WTC11 (cell line): ENCODE results near the gene ACCSL. TPM values are rescaled to one million over a fixed set of nuclear protein-coding genes. Genes with fewer than 3 reads are reported as not detected.

Source experiments
- ATAC-seq: fragments of 200-7000 bp; cut with Tn5 transposase; 2 replicates; pipeline ENCODE4 v1.10.0; 2021; ENCODE audit warnings: mild to moderate bottlenecking, moderate library complexity
- CTCF ChIA-PET: fragments of 300-600 bp; sonication (Branson Sonifier 250); formaldehyde crosslinking; loops from one replicate; lab custom pipeline; 2021; ENCODE audit warnings: antibody characterized with exemption; lab: Charles Lee
- POLR2A ChIA-PET: fragments of 350-600 bp; sonication (Branson Sonifier 250); formaldehyde crosslinking; loops from one replicate; lab custom pipeline; 2021; ENCODE audit warnings: antibody characterized with exemption; lab: Charles Lee
- DNase-seq: peaks from one replicate; pipeline ENCODE4 v3.0.0; 2021; ENCODE audit warnings: low spot score
- H3K27ac Mint-ChIP-seq: 2 replicates; pipeline ENCODE4 v1.8.0; 2021; ENCODE audit warnings: mixed read lengths
- H3K27me3 Mint-ChIP-seq: 2 replicates; pipeline ENCODE4 v1.8.0; 2021; ENCODE audit warnings: low read depth, mild to moderate bottlenecking, moderate library complexity, mixed read lengths
- H3K36me3 Mint-ChIP-seq: 2 replicates; pipeline ENCODE4 v1.8.0; 2021; ENCODE audit warnings: mixed read lengths
- H3K4me1 Mint-ChIP-seq: 2 replicates; pipeline ENCODE4 v1.8.0; 2022; ENCODE audit warnings: mixed read lengths
- H3K4me3 Mint-ChIP-seq: 2 replicates; pipeline ENCODE4 v1.8.0; 2021; ENCODE audit warnings: mild to moderate bottlenecking, moderate library complexity, mixed read lengths
- H3K9me3 Mint-ChIP-seq: 2 replicates; pipeline ENCODE4 v1.8.0; 2021; ENCODE audit warnings: mixed read lengths
- E2F1 ChIP-seq: sonication (generic); formaldehyde crosslinking; IDR thresholded peaks from 2 replicates; pipeline ENCODE4 v1.8.0; 2022; ENCODE audit warnings: mild to moderate bottlenecking, missing genetic modification reagents
- EMX1 ChIP-seq: fragments of 250-450 bp; sonication (Bioruptor Pico); IDR thresholded peaks from 2 replicates; pipeline ENCODE4 v1.8.0; 2021; ENCODE audit warnings: mild to moderate bottlenecking
- ETV6 ChIP-seq: sonication (generic); formaldehyde crosslinking; IDR thresholded peaks from 2 replicates; pipeline ENCODE4 v1.8.1; 2022; ENCODE audit warnings: mild to moderate bottlenecking, missing genetic modification reagents
- FOXP4 ChIP-seq: sonication (generic); formaldehyde crosslinking; IDR thresholded peaks from 2 replicates; pipeline ENCODE4 v1.8.0; 2022; ENCODE audit warnings: mild to moderate bottlenecking, missing genetic modification reagents
- HMGXB4 ChIP-seq: sonication (generic); formaldehyde crosslinking; IDR thresholded peaks from 2 replicates; pipeline ENCODE4 v1.8.1; 2023; ENCODE audit warnings: mild to moderate bottlenecking, moderate library complexity, missing genetic modification reagents
- IRF1 ChIP-seq: sonication (generic); formaldehyde crosslinking; IDR thresholded peaks from 2 replicates; pipeline ENCODE4 v1.8.0; 2023; ENCODE audit warnings: missing genetic modification reagents
- IRF2 ChIP-seq: sonication (generic); formaldehyde crosslinking; IDR thresholded peaks from 2 replicates; pipeline ENCODE4 v1.8.0; 2022; ENCODE audit warnings: low read depth, missing genetic modification reagents, borderline replicate concordance
- JUN ChIP-seq: sonication (generic); formaldehyde crosslinking; IDR thresholded peaks from 2 replicates; pipeline ENCODE4 v1.8.0; 2023; ENCODE audit warnings: mild to moderate bottlenecking, missing genetic modification reagents
- NFE2L1 ChIP-seq: sonication (generic); formaldehyde crosslinking; IDR thresholded peaks from 2 replicates; pipeline ENCODE4 v1.8.1; 2023; ENCODE audit warnings: missing genetic modification reagents
- NFYB ChIP-seq: sonication (generic); formaldehyde crosslinking; conservative IDR thresholded peaks from 2 replicates; pipeline ENCODE4 v1.8.0; 2022; ENCODE audit warnings: low read depth, missing genetic modification reagents
- NR3C1 ChIP-seq: sonication (generic); formaldehyde crosslinking; conservative IDR thresholded peaks from 2 replicates; pipeline ENCODE4 v1.8.1; 2023; ENCODE audit warnings: low read depth, mild to moderate bottlenecking, missing genetic modification reagents
- SP1 ChIP-seq: sonication (generic); formaldehyde crosslinking; conservative IDR thresholded peaks from 2 replicates; pipeline ENCODE4 v1.8.1; 2022; ENCODE audit warnings: missing genetic modification reagents
- TEAD4 ChIP-seq: sonication (generic); formaldehyde crosslinking; IDR thresholded peaks from 2 replicates; pipeline ENCODE4 v1.8.0; 2022; ENCODE audit warnings: mild to moderate bottlenecking, missing genetic modification reagents
- USF2 ChIP-seq: sonication (generic); formaldehyde crosslinking; IDR thresholded peaks from 2 replicates; pipeline ENCODE4 v1.8.1; 2023; ENCODE audit warnings: mild to moderate bottlenecking, missing genetic modification reagents, moderate library complexity
- ZNF281 ChIP-seq: sonication (generic); formaldehyde crosslinking; IDR thresholded peaks from 2 replicates; pipeline ENCODE4 v1.8.0; 2023; ENCODE audit warnings: mild to moderate bottlenecking, missing genetic modification reagents
- ZNF317 ChIP-seq: sonication (generic); formaldehyde crosslinking; IDR thresholded peaks from 2 replicates; pipeline ENCODE4 v1.8.1; 2023; ENCODE audit warnings: low read depth, mild to moderate bottlenecking, moderate library complexity, missing genetic modification reagents, borderline replicate concordance
- ZNF423 ChIP-seq: fragments of 250-450 bp; sonication (Bioruptor Pico); IDR thresholded peaks from 2 replicates; pipeline ENCODE4 v2.1.2; 2022; ENCODE audit warnings: mild to moderate bottlenecking, moderate library complexity
- ZNF671 ChIP-seq: fragments of 250-450 bp; sonication (Bioruptor Pico); IDR thresholded peaks from 2 replicates; pipeline ENCODE4 v1.8.0; 2021; ENCODE audit warnings: mild to moderate bottlenecking
- ZSCAN18 ChIP-seq: fragments of 250-450 bp; sonication (Bioruptor Pico); IDR thresholded peaks from 2 replicates; pipeline ENCODE4 v2.1.2; 2022; ENCODE audit warnings: mild to moderate bottlenecking, moderate library complexity
- total RNA-seq: library from RNA; stranded (reverse); gene quantifications from 3 replicates; pipeline ENCODE4 v1.2.3, GENCODE V29; 2021

Gene ACCSL
- total RNA-seq, 1 experiment from 2014 or later, result not detected

GRCh38 chr11:44016546-44017442 is 31.0 kb upstream of the ACCSL start:
- Mint-ChIP-seq H3K4me1 (no peaks in the 10 kb centered on the region), H3K9me3 (peaks cover 10% of the 10 kb centered on the region), H3K36me3 (no peaks in the 10 kb centered on the region), H3K27me3 (peaks cover 13% of the 10 kb centered on the region), H3K4me3 (no peak overlapping the region), H3K27ac (no peak overlapping the region)
- DNase-seq (no peak), ATAC-seq (no peak)
- TF ChIP-seq NFE2L1 (CRISPR knock-in tag) (no peak), IRF2 (no peak), NFYB (CRISPR knock-in tag) (no peak), ETV6 (CRISPR knock-in tag) (no peak), ZNF281 (no peak), ZNF423 (CRISPR knock-in tag) (no peak), TEAD4 (CRISPR knock-in tag) (no peak)
- ChIA-PET CTCF (no interaction called here), POLR2A (no interaction called here)

- Mint-ChIP-seq H3K4me3 (no peak overlapping the region), H3K4me1 (no peaks in the 10 kb centered on the region), H3K27me3 (peaks cover 19% of the 10 kb centered on the region), H3K27ac (no peak overlapping the region), H3K9me3 (peaks cover 18% of the 10 kb centered on the region), H3K36me3 (0 out of 2 replicates have a peak, but pooled peaks cover 2% of the 10 kb centered on the region)
- ATAC-seq, result no peak
- TF ChIP-seq USF2 (CRISPR knock-in tag) (no peak), EMX1 (CRISPR knock-in tag) (no peak)
- no peak for DNase-seq
- POLR2A ChIA-PET, result no interaction called here
- CTCF ChIA-PET, result no interaction called here
Observed at GRCh38 chr11:44017443-44018126, 30.2 kb upstream of the ACCSL start.

- TF ChIP-seq E2F1 (CRISPR knock-in tag) (no peak), FOXP4 (CRISPR knock-in tag) (no peak), IRF1 (CRISPR knock-in tag) (no peak), ZNF671 (no peak), ZSCAN18 (no peak), ZNF317 (no peak), NR3C1 (CRISPR knock-in tag) (no peak), NFE2L1 (CRISPR knock-in tag) (no peak), HMGXB4 (CRISPR knock-in tag) (no peak), SP1 (no peak), JUN (no peak)
- TF ChIP-seq, all 79 proteins: peak for 0
Observed at GRCh38 chr11:44018127-44018521, 29.7 kb upstream of the ACCSL start.

More at GRCh38 chr11:44018127-44018521, 29.7 kb upstream of the ACCSL start:
- ChIA-PET POLR2A (no interaction called here), CTCF (no interaction called here)
- 0 out of 2 replicates have a peak, but pooled peaks cover 3% of the 10 kb centered on the region for H3K36me3 Mint-ChIP-seq
- peaks cover 20% of the 10 kb centered on the region for H3K27me3 Mint-ChIP-seq
- H3K4me1 Mint-ChIP-seq, result no peaks in the 10 kb centered on the region
- no peak overlapping the region for H3K4me3 Mint-ChIP-seq
- DNase-seq, result no peak
- H3K27ac Mint-ChIP-seq, result no peak overlapping the region
- H3K9me3 Mint-ChIP-seq, result peaks cover 21% of the 10 kb centered on the region
- no peak for ATAC-seq
